IMR-90 (cell line): ENCODE data around the gene INSR. TPM values are rescaled to one million over a fixed set of nuclear protein-coding genes. Genes with fewer than 3 reads are reported as not detected.

Experiments
- ATAC-seq: fragments of 200-7000 bp; cut with Tn5 transposase; 2 replicates; pipeline ENCODE4 v1.9.1; 2020; ENCODE audit warnings: low read depth, mild to moderate bottlenecking, moderate library complexity
- BruUV-seq: library from RNA; stranded (reverse); fragments of 400-500 nt; replicated peaks from 2 replicates; lab custom pipeline; 2021; lab: Mats Ljungman, UMichigan
- CTCF ChIA-PET: fragments of 300-600 bp; formaldehyde crosslinking; extraction: SDS; loops from one replicate; lab custom pipeline; 2021; ENCODE audit warnings: antibody characterized with exemption; lab: Yijun Ruan, JAX
- POLR2A ChIA-PET: fragments of 300-600 bp; sonication (Branson Sonifier 250); formaldehyde crosslinking; loops from one replicate; lab custom pipeline; 2022; ENCODE audit warnings: antibody characterized with exemption; ENCODE audit not compliant: unreplicated experiment; lab: Charles Lee
- DNase-seq: peaks from one replicate; pipeline ENCODE4 v3.0.0; 2013
- H2AFZ ChIP-seq: replicated peaks from 2 replicates; pipeline ENCODE3; 2013; ENCODE audit warnings: low read length, mild to moderate bottlenecking; ENCODE audit not compliant: poor library complexity
- H2AK5ac ChIP-seq: 2 replicates; pipeline ENCODE4 v1.6.1; 2013; ENCODE audit warnings: low read depth, low read length, inconsistent platforms
- H2AK9ac ChIP-seq: replicated peaks from 2 replicates; pipeline ENCODE3; 2013; ENCODE audit warnings: mild to moderate bottlenecking, low read depth, low read length, moderate library complexity; ENCODE audit not compliant: poor library complexity
- H2BK120ac ChIP-seq: 2 replicates; pipeline ENCODE4 v1.6.1; 2013; ENCODE audit warnings: low read depth, low read length, inconsistent platforms
- H2BK15ac ChIP-seq: 3 replicates; pipeline ENCODE4 v1.6.1; 2013; ENCODE audit warnings: low read depth, low read length, inconsistent platforms
- H2BK20ac ChIP-seq: 2 replicates; pipeline ENCODE4 v1.6.1; 2013; ENCODE audit warnings: low read depth, mild to moderate bottlenecking, inconsistent platforms, low read length, moderate library complexity
- H2BK5ac ChIP-seq: 2 replicates; pipeline ENCODE4 v1.6.1; 2013; ENCODE audit warnings: mild to moderate bottlenecking, low read depth, low read length, inconsistent platforms; ENCODE audit not compliant: poor library complexity, severe bottlenecking
- H3K14ac ChIP-seq: replicated peaks from 2 replicates; pipeline ENCODE4 v1.6.1; 2013; ENCODE audit warnings: low read depth, low read length, inconsistent platforms
- H3K18ac ChIP-seq: 2 replicates; pipeline ENCODE4 v1.6.1; 2013; ENCODE audit warnings: low read depth, low read length, control low read depth
- H3K23ac ChIP-seq: 2 replicates; pipeline ENCODE4 v1.6.1; 2013; ENCODE audit warnings: low read depth, low read length, inconsistent platforms
- H3K27ac ChIP-seq: 2 replicates; pipeline ENCODE4 v1.5.1; 2013; ENCODE audit warnings: mild to moderate bottlenecking, control low read depth, low read length; ENCODE audit not compliant: insufficient read depth
- H3K27me3 ChIP-seq: 2 replicates; pipeline ENCODE4 v1.6.1; 2013; ENCODE audit warnings: low read length; ENCODE audit not compliant: control insufficient read depth, insufficient read depth
- H3K36me3 ChIP-seq: 2 replicates; pipeline ENCODE4 v1.6.1; 2013; ENCODE audit warnings: low read length, mixed read lengths; ENCODE audit not compliant: control insufficient read depth, insufficient read depth
- H3K4ac ChIP-seq: 2 replicates; pipeline ENCODE4 v1.6.1; 2013; ENCODE audit warnings: low read depth, low read length, inconsistent platforms
- H3K4me1 ChIP-seq: 2 replicates; pipeline ENCODE4 v1.6.1; 2013; ENCODE audit warnings: low read length, mixed read lengths; ENCODE audit not compliant: control insufficient read depth, insufficient read depth
- H3K4me2 ChIP-seq: 2 replicates; pipeline ENCODE4 v1.6.1; 2013; ENCODE audit warnings: low read depth, mild to moderate bottlenecking, control low read depth, low read length, moderate library complexity
- H3K4me3 ChIP-seq: 2 replicates; pipeline ENCODE4 v1.5.1; 2013; ENCODE audit warnings: low read depth, mild to moderate bottlenecking, control low read depth, low read length, moderate library complexity; ENCODE audit not compliant: insufficient read depth
- H3K56ac ChIP-seq: 2 replicates; pipeline ENCODE4 v1.6.1; 2013; ENCODE audit warnings: low read length, inconsistent platforms; ENCODE audit not compliant: insufficient read depth; ENCODE audit errors: extremely low read depth
- H3K79me1 ChIP-seq, 2 experiments: 2 replicates each; pipeline ENCODE4 v1.6.1; 2013; ENCODE audit warnings: low read length in 2 of 2, inconsistent platforms in 1 of 2, low read depth in 1 of 2
- H3K9ac ChIP-seq: 2 replicates; pipeline ENCODE4 v1.6.1; 2013; ENCODE audit warnings: low read depth, low read length, control low read depth
- H3K9me1 ChIP-seq: 2 replicates; pipeline ENCODE4 v1.6.1; 2013; ENCODE audit warnings: low read length, inconsistent platforms; ENCODE audit not compliant: insufficient read depth
- H3K9me3 ChIP-seq: 2 replicates; pipeline ENCODE4 v1.6.1; 2013; ENCODE audit warnings: low read length; ENCODE audit not compliant: control insufficient read depth, insufficient read depth
- H4K20me1 ChIP-seq: 2 replicates; pipeline ENCODE4 v1.6.1; 2013; ENCODE audit warnings: low read length, inconsistent platforms; ENCODE audit not compliant: insufficient read depth
- H4K5ac ChIP-seq: 2 replicates; pipeline ENCODE4 v1.6.1; 2013; ENCODE audit warnings: mild to moderate bottlenecking, low read depth, low read length, control low read depth
- H4K8ac ChIP-seq, 2 experiments: 2 replicates each; pipeline ENCODE4 v1.6.1; 2013; ENCODE audit warnings: low read depth in 2 of 2, low read length in 2 of 2, control low read depth in 1 of 2, inconsistent platforms in 1 of 2
- H4K91ac ChIP-seq: 2 replicates; pipeline ENCODE4 v1.6.1; 2013; ENCODE audit warnings: low read depth, low read length, inconsistent platforms; ENCODE audit not compliant: insufficient read depth
- BHLHE40 ChIP-seq: fragments of 150-350 bp; IDR thresholded peaks from 2 replicates; pipeline ENCODE4 v1.6.1; 2016; ENCODE audit warnings: mild to moderate bottlenecking, low read depth, low read length
- CEBPB ChIP-seq: IDR thresholded peaks from 2 replicates; pipeline ENCODE4 v1.6.1; 2012; ENCODE audit warnings: low read depth, low read length, improper control_type of control experiment
- CHD1 ChIP-seq: IDR thresholded peaks from 2 replicates; pipeline ENCODE4 v1.6.1; 2012; ENCODE audit warnings: low read depth, low read length, improper control_type of control experiment
- FOS ChIP-seq: fragments of 150-350 bp; IDR thresholded peaks from 2 replicates; pipeline ENCODE4 v1.6.1; 2016; ENCODE audit warnings: low read depth, low read length
- MAFK ChIP-seq: IDR thresholded peaks from 2 replicates; pipeline ENCODE4 v1.6.1; 2012; ENCODE audit warnings: low read depth, low read length, improper control_type of control experiment
- MAZ ChIP-seq: IDR thresholded peaks from 2 replicates; pipeline ENCODE4 v1.6.1; 2012; ENCODE audit warnings: low read depth, mild to moderate bottlenecking, low read length, improper control_type of control experiment, moderate library complexity, borderline replicate concordance
- MXI1 ChIP-seq: IDR thresholded peaks from 2 replicates; pipeline ENCODE4 v1.6.1; 2012; ENCODE audit warnings: low read depth, mild to moderate bottlenecking, low read length, moderate library complexity, borderline replicate concordance
- NFE2L2 ChIP-seq: fragments of 150-350 bp; IDR thresholded peaks from 2 replicates; pipeline ENCODE4 v1.6.1; 2016; ENCODE audit warnings: low read depth, mild to moderate bottlenecking, low read length
- POLR2A ChIP-seq: IDR thresholded peaks from 2 replicates; pipeline ENCODE4 v1.6.1; 2012; ENCODE audit warnings: mild to moderate bottlenecking, low read depth, low read length
- RAD21 ChIP-seq: IDR thresholded peaks from 2 replicates; pipeline ENCODE4 v1.6.1; 2012; ENCODE audit warnings: low read length, improper control_type of control experiment
- RCOR1 ChIP-seq: IDR thresholded peaks from 2 replicates; pipeline ENCODE4 v1.6.1; 2012; ENCODE audit warnings: mild to moderate bottlenecking, low read length, improper control_type of control experiment; ENCODE audit not compliant: insufficient replicate concordance
- RFX5 ChIP-seq: IDR thresholded peaks from 2 replicates; pipeline ENCODE4 v1.8.0; 2012; ENCODE audit warnings: low read depth, mild to moderate bottlenecking, low read length, moderate library complexity
- SMC3 ChIP-seq: fragments of 150-350 bp; IDR thresholded peaks from 2 replicates; pipeline ENCODE4 v1.6.1; 2016; ENCODE audit warnings: low read depth, mild to moderate bottlenecking, antibody characterized with exemption, low read length, moderate library complexity
- WGBS, 2 experiments: methylation state at CpG; one replicate each; pipeline versions ENCODE4 v1.1.5 to v1.1.7; 2013; ENCODE audit warnings: missing lambda C conversion rate in 2 of 2; ENCODE audit not compliant: insufficient read length in 1 of 2; ENCODE audit errors: extremely low coverage in 2 of 2; 5-methylcytosine and 5-hydroxymethylcytosine counted together
- dilution Hi-C: fragments of 300-500 bp; cut with HindIII; formaldehyde crosslinking; loops from one replicate; pipeline ENCODE4 v1.14.3; 2018; ENCODE audit warnings: low sequenced_read_pairs; ENCODE audit not compliant: unreplicated experiment
- in situ Hi-C: fragments of 300-500 bp; cut with MboI; formaldehyde crosslinking; loops from 3 replicates; pipeline ENCODE4 v1.14.3; 2019; ENCODE audit warnings: low sequenced_read_pairs, inconsistent platforms, mixed read lengths
- intact Hi-C: fragments of 100-400 bp; cut with micrococcal nuclease; formaldehyde crosslinking; loops from 2 replicates; pipeline ENCODE4 v1.10.0; 2022
- polyA plus RNA-seq, 3 experiments: library from polyadenylated mRNA; depleted of rRNA; stranded (reverse); fragments of >200 nt; gene quantifications; 2 replicates each; pipeline ENCODE4 v1.2.3, GENCODE V29; 2012; ENCODE audit warnings: low replicate concordance in 1 of 3
- total RNA-seq: library from RNA; depleted of rRNA; stranded (reverse); fragments of >200 nt; gene quantifications from 2 replicates; pipeline ENCODE4 v1.2.3, GENCODE V29; 2012
- TF ChIP-seq, protein P1 (sequence below): fragments of 150-350 bp; IDR thresholded peaks from 2 replicates; pipeline ENCODE4 v1.6.1; 2017; ENCODE audit warnings: mild to moderate bottlenecking, antibody characterized with exemption, low read length, low read depth
- TF ChIP-seq, protein P2 (sequence below): conservative IDR thresholded peaks from 2 replicates; pipeline ENCODE4 v1.5.1; 2012; ENCODE audit warnings: mild to moderate bottlenecking, low read depth, low read length, improper control_type of control experiment
- TF ChIP-seq, protein P3 (sequence below): fragments of 150-350 bp; IDR thresholded peaks from 2 replicates; pipeline ENCODE4 v1.6.1; 2016; ENCODE audit warnings: low read depth, mild to moderate bottlenecking, low read length, moderate library complexity, borderline replicate concordance

Gene INSR
- total and polyA plus RNA-seq, 2 of the 4 experiments (the other 2 are of a cell fraction): 2.8 to 7.9 TPM

DNA sequence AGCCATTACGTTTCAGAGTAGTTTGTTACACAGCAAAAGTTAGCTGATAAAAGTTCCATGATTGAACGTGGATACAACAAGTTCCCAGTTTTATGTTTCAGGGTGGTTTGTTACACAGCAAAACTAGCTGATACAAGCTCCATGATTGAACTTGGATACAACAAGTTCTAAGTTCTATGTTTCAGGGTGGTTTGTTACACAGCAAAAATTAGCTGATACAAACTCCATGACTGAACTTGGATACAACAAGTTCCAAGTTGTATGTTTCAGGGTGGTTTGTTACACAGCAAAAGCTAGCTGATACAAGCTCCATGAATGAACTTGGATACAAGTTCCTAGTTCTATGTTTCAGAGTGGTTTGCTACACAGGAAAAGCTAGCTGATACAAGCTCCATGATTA, 47.6 kb downstream of the INSR start:
- POLR2A ChIA-PET: no interaction called here
- Histone ChIP-seq H4K8ac (no peak overlapping the region), H3K14ac (no peak overlapping the region), H3K9me3 (peaks cover 7% of the 10 kb centered on the region), H4K20me1 (no peaks in the 10 kb centered on the region), H2AK9ac (no peak overlapping the region), H3K9me1 (no peaks in the 10 kb centered on the region), H2AFZ (no peak overlapping the region), H2BK15ac (no peak overlapping the region), H3K18ac (no peak overlapping the region), H3K27ac (no peak overlapping the region), H3K4me3 (no peak overlapping the region), H3K23ac (no peak overlapping the region), H2BK5ac (no peak overlapping the region), H3K79me1 (no peaks in the 10 kb centered on the region; a peak in 1 of 4 replicates), H4K5ac (no peak overlapping the region), H3K4me1 (no peaks in the 10 kb centered on the region), H3K4ac (no peak overlapping the region), H3K27me3 (no peaks in the 10 kb centered on the region), H4K91ac (no peak overlapping the region), H3K4me2 (no peak overlapping the region), H2AK5ac (no peak overlapping the region), H3K56ac (no peak overlapping the region), H2BK120ac (no peak overlapping the region), H3K9ac (no peak overlapping the region), H3K36me3 (no peaks in the 10 kb centered on the region), H2BK20ac (no peak overlapping the region)
- in situ Hi-C loops (no loop called here), intact Hi-C loops (no loop called here), dilution Hi-C loops (no loop called here)
- WGBS, 2 experiments: 88% methylated on average over 1 of the region's 2 CpGs; no CpG with 5 or more reads in 1 of the 2 experiments
- no peak for DNase-seq
- CTCF ChIA-PET: no interaction called here
- no peak for TF ChIP-seq POLR2A
- TF ChIP-seq RFX5: no peak
- TF ChIP-seq RAD21: no peak
- TF ChIP-seq CHD1: no peak
- no peak for TF ChIP-seq SMC3
- TF ChIP-seq, protein P1, sequence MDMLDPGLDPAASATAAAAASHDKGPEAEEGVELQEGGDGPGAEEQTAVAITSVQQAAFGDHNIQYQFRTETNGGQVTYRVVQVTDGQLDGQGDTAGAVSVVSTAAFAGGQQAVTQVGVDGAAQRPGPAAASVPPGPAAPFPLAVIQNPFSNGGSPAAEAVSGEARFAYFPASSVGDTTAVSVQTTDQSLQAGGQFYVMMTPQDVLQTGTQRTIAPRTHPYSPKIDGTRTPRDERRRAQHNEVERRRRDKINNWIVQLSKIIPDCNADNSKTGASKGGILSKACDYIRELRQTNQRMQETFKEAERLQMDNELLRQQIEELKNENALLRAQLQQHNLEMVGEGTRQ: no peak
- no peak for TF ChIP-seq MAFK
- TF ChIP-seq MAZ: no peak
- TF ChIP-seq NFE2L2: no peak
- no peak for TF ChIP-seq RCOR1
- no peak for TF ChIP-seq MXI1
- no peak for TF ChIP-seq FOS
- no peak for TF ChIP-seq CEBPB
- TF ChIP-seq BHLHE40: no peak
- TF ChIP-seq, protein P2, sequence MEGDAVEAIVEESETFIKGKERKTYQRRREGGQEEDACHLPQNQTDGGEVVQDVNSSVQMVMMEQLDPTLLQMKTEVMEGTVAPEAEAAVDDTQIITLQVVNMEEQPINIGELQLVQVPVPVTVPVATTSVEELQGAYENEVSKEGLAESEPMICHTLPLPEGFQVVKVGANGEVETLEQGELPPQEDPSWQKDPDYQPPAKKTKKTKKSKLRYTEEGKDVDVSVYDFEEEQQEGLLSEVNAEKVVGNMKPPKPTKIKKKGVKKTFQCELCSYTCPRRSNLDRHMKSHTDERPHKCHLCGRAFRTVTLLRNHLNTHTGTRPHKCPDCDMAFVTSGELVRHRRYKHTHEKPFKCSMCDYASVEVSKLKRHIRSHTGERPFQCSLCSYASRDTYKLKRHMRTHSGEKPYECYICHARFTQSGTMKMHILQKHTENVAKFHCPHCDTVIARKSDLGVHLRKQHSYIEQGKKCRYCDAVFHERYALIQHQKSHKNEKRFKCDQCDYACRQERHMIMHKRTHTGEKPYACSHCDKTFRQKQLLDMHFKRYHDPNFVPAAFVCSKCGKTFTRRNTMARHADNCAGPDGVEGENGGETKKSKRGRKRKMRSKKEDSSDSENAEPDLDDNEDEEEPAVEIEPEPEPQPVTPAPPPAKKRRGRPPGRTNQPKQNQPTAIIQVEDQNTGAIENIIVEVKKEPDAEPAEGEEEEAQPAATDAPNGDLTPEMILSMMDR: no peak
- TF ChIP-seq, protein P3, sequence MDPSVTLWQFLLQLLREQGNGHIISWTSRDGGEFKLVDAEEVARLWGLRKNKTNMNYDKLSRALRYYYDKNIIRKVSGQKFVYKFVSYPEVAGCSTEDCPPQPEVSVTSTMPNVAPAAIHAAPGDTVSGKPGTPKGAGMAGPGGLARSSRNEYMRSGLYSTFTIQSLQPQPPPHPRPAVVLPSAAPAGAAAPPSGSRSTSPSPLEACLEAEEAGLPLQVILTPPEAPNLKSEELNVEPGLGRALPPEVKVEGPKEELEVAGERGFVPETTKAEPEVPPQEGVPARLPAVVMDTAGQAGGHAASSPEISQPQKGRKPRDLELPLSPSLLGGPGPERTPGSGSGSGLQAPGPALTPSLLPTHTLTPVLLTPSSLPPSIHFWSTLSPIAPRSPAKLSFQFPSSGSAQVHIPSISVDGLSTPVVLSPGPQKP: no peak
- BruUV-seq: no TSS peak
- no peak for ATAC-seq
